Progenitor cell of endocrine pancreas (in vitro differentiated cells): Measurements from ENCODE around the gene NDST1. TPM values are rescaled to one million over a fixed set of nuclear protein-coding genes. Genes with fewer than 3 reads are reported as not detected.

Experiments
- DNase-seq: peaks from one replicate; pipeline ENCODE4 v3.0.0; 2021; ENCODE audit warnings: low spot score; ENCODE audit not compliant: unreplicated experiment
- H3K27ac Mint-ChIP-seq: 2 replicates; pipeline ENCODE4 v1.8.0; 2021; ENCODE audit warnings: mild to moderate bottlenecking, moderate library complexity, mixed read lengths
- H3K27me3 Mint-ChIP-seq: 2 replicates; pipeline ENCODE4 v1.8.0; 2021; ENCODE audit warnings: mixed read lengths
- H3K36me3 Mint-ChIP-seq: 2 replicates; pipeline ENCODE4 v1.8.0; 2022; ENCODE audit warnings: mixed read lengths; ENCODE audit not compliant: insufficient read depth
- H3K4me1 Mint-ChIP-seq: 2 replicates; pipeline ENCODE4 v1.8.0; 2021; ENCODE audit warnings: low read depth, mixed read lengths
- H3K4me3 Mint-ChIP-seq: 2 replicates; pipeline ENCODE4 v1.8.0; 2021; ENCODE audit warnings: low read depth, mild to moderate bottlenecking, moderate library complexity, mixed read lengths
- H3K9me3 Mint-ChIP-seq: 2 replicates; pipeline ENCODE4 v1.8.0; 2021; ENCODE audit warnings: low read depth, mixed read lengths
- CTCF ChIP-seq: fragments of 200-600 bp; sonication (generic); IDR thresholded peaks from one replicate; pipeline ENCODE4 v1.5.0; 2021; ENCODE audit warnings: antibody characterized with exemption, mild to moderate bottlenecking; ENCODE audit not compliant: unreplicated experiment
- total RNA-seq: library from RNA; stranded (reverse); gene quantifications from 2 replicates; pipeline ENCODE4 v1.2.1, GENCODE V29; 2021

NDST1 gene
- total RNA-seq, 1 donor from 2014 or later = 169 TPM

GRCh38 chr5:150576449-150576949 is 68.6 kb downstream of the NDST1 start:
- peaks cover 4% of the 10 kb centered on the region for H3K27me3 Mint-ChIP-seq

GRCh38 chr5:150577378-150578139 is 69.6 kb downstream of the NDST1 start:
- TF ChIP-seq CTCF = no peak
- H3K4me1 Mint-ChIP-seq = peaks cover 8% of the 10 kb centered on the region
- H3K27me3 Mint-ChIP-seq = peaks cover 4% of the 10 kb centered on the region
- DNase-seq = no peak
- no peak overlapping the region for H3K27ac Mint-ChIP-seq
- no peaks in the 10 kb centered on the region for H3K9me3 Mint-ChIP-seq
- no peak overlapping the region for H3K4me3 Mint-ChIP-seq
- no peaks in the 10 kb centered on the region for H3K36me3 Mint-ChIP-seq

More at GRCh38 chr5:150576449-150576949, 68.6 kb downstream of the NDST1 start:
- Mint-ChIP-seq H3K27ac (no peak overlapping the region), H3K4me1 (peaks cover under 1% of the 10 kb centered on the region), H3K36me3 (no peaks in the 10 kb centered on the region), H3K4me3 (no peak overlapping the region), H3K9me3 (no peaks in the 10 kb centered on the region)
- no peak for TF ChIP-seq CTCF
- no peak for DNase-seq

GRCh38 chr5:150578781-150579461 is 71.0 kb downstream of the NDST1 start:
- H3K27ac Mint-ChIP-seq = no peak overlapping the region
- TF ChIP-seq CTCF = no peak
- DNase-seq = no peak
- H3K4me3 Mint-ChIP-seq = no peak overlapping the region
- H3K9me3 Mint-ChIP-seq = no peaks in the 10 kb centered on the region
- H3K36me3 Mint-ChIP-seq = no peaks in the 10 kb centered on the region
- peaks cover 4% of the 10 kb centered on the region for H3K27me3 Mint-ChIP-seq
- peaks cover 17% of the 10 kb centered on the region for H3K4me1 Mint-ChIP-seq

GRCh38 chr5:150579462-150580400 is 71.8 kb downstream of the NDST1 start:
- Mint-ChIP-seq H3K36me3 (no peaks in the 10 kb centered on the region), H3K27me3 (peaks cover 4% of the 10 kb centered on the region), H3K4me3 (no peak overlapping the region), H3K4me1 (peaks cover 17% of the 10 kb centered on the region), H3K9me3 (no peaks in the 10 kb centered on the region), H3K27ac (no peak overlapping the region)
- no peak for DNase-seq
- TF ChIP-seq CTCF = no peak

- no peaks in the 10 kb centered on the region for H3K9me3 Mint-ChIP-seq
- no peak for DNase-seq
These were observed 73.0 kb downstream of the NDST1 start for GRCh38 chr5:150580917-150581316.

More at GRCh38 chr5:150580917-150581316, 73.0 kb downstream of the NDST1 start:
- Mint-ChIP-seq H3K27ac (no peak overlapping the region), H3K4me1 (peaks cover 17% of the 10 kb centered on the region), H3K4me3 (no peak overlapping the region), H3K36me3 (no peaks in the 10 kb centered on the region), H3K27me3 (peaks cover 4% of the 10 kb centered on the region)
- TF ChIP-seq CTCF = no peak
